Sigmoid colon (tissue), 4 donors: ENCODE results near the gene PRXL2B.

Experiments used
- CTCF ChIP-seq, 4 experiments: fragments of 450-650 bp in 3 of 4; fragments of 200-600 bp in 1 of 4; IDR thresholded peaks; one replicate each; pipeline ENCODE4 v1.5.1; 2016 to 2019; ENCODE audit warnings: antibody characterized with exemption in 4 of 4, mild to moderate bottlenecking in 3 of 4, moderate library complexity in 2 of 4
- POLR2AphosphoS5 ChIP-seq, 4 donors: sonication (generic); formaldehyde crosslinking; IDR thresholded peaks; one replicate each; pipeline ENCODE4 v1.6.1; 2017; ENCODE audit warnings: antibody characterized with exemption in 4 of 4

DNA sequence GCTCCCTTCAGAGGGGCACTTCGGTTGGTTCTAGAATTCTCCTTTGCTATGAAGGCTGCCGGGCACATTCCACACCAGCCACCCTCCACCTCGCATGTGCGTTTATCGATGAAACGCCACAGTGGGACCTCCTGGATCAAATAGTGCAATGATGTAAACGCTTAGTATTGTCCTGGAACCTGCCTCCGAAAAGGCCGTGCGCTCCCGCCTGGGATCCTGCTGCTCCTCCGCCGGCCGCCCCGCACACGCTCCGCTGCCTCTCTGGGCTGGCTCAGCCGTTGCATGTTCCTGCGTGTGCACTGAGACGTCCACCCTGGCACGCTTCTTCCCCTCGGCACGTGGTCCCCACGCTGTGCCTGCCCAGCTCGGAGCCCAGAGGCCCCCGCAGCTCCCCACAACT lies 34.4 kb upstream of the PRXL2B start:
- no peak for TF ChIP-seq POLR2AphosphoS5 (IDR thresholded peaks at IDR 0.05)
- no peak for TF ChIP-seq CTCF (IDR thresholded peaks at IDR 0.05)
